Ovary (tissue), 9 donors: ENCODE results near the gene ACER3. TPM values are rescaled to one million over a fixed set of nuclear protein-coding genes. Genes with fewer than 3 reads are reported as not detected.
"Not testable (repeated sequence)": the region's sequence is repeated elsewhere in the genome, so short reads cannot be mapped to it uniquely, and the experiment has no call there.

ENCODE experiments used
- DNase-seq, 5 donors: peaks; one replicate each; pipeline ENCODE4 v3.0.0-alpha.2; 2019 to 2020
- H3K27ac ChIP-seq, 2 donors: fragments of 200-600 bp; one replicate each; pipeline versions ENCODE4 v1.5.1 to v1.8.0; 2019 to 2022
- H3K27me3 ChIP-seq: fragments of 200-600 bp; one replicate; pipeline ENCODE4 v1.8.0; 2022
- H3K36me3 ChIP-seq: fragments of 200-600 bp; sonication (generic); one replicate; pipeline ENCODE4 v1.5.1; 2019
- H3K4me1 ChIP-seq: one replicate; pipeline ENCODE4 v1.8.1; 2013; ENCODE audit warnings: mild to moderate bottlenecking, moderate library complexity; ENCODE audit not compliant: insufficient read depth
- H3K4me3 ChIP-seq: fragments of 200-600 bp; sonication (generic); one replicate; pipeline ENCODE4 v1.5.1; 2017
- H3K9me3 ChIP-seq, 2 donors: fragments of 200-600 bp in 1 of 2; sonication (generic) in 1 of 2; one replicate each; pipeline versions ENCODE4 v1.5.1 to v1.8.1; 2013 to 2019; ENCODE audit warnings: mild to moderate bottlenecking in 1 of 2, moderate library complexity in 1 of 2
- CTCF ChIP-seq, 3 donors: fragments of 450-650 bp in 2 of 3; fragments of 200-600 bp in 1 of 3; IDR thresholded peaks; one replicate each; pipeline versions ENCODE4 v1.5.1 to v1.8.0; 2016 to 2022; ENCODE audit warnings: antibody characterized with exemption in 3 of 3, mild to moderate bottlenecking in 1 of 3
- EP300 ChIP-seq: sonication (generic); formaldehyde crosslinking; IDR thresholded peaks from one replicate; pipeline ENCODE4 v1.6.1; 2017; ENCODE audit warnings: antibody characterized with exemption
- POLR2A ChIP-seq: fragments of 450-650 bp; IDR thresholded peaks from one replicate; pipeline ENCODE4 v1.6.1; 2017; ENCODE audit warnings: antibody characterized with exemption, mild to moderate bottlenecking, moderate library complexity
- WGBS, 3 donors: extraction: QIAGEN DNeasy Blood & Tissue Kit in 1 of 3; methylation state at CpG; one replicate each; pipeline versions ENCODE4 v1.1.5 to v1.1.7; 2013 to 2017; 5-methylcytosine and 5-hydroxymethylcytosine counted together
- intact Hi-C, 4 donors: fragments of 100-400 bp; cut with DNase I; formaldehyde crosslinking; loops; one replicate each; pipeline versions ENCODE4 v1.11.0 to v1.15.1; 2022 to 2023
- polyA plus RNA-seq, 2 donors: library from polyadenylated mRNA; stranded (reverse); fragments of 200-250 nt in 1 of 2; fragments of 350-450 nt in 1 of 2; fragmentation: Illumina TruSeq in 1 of 2; extraction: RNeasy Lipid Tissue Mini Kit (QIAGEN cat#74804) in 1 of 2; gene quantifications; one replicate each; pipeline ENCODE4 v1.2.3, GENCODE V29; 2013 to 2014
- total RNA-seq, 7 donors: library from RNA; depleted of rRNA in 2 of 7; stranded (reverse); fragments of >200 nt in 2 of 7; fragmentation: NEBNext Ultra II Directional in 3 of 7; extraction: Animal tissue kit (Norgen Biotek cat#: 25700) in 3 of 7; gene quantifications; one replicate each; pipeline versions ENCODE4 v1.1.0 to v1.2.4, GENCODE V29; 2016 to 2023
- donor health status: DM: no; HTN: no; CAD: no; lungs with moderate emphysema.
- donor health status: DM: no; HTN: no; CAD: no.
- donor health status: Bipolar disorder and iron deficiency.
- donor health status: DM: yes; HTN: yes; CAD: no.
- donor health status: DM: no; HTN: no; CAD: no.
- donor health status: DM: yes; HTN: yes; CAD: no.

The ACER3 gene
- total and polyA plus RNA-seq, 9 donors = 2.4 to 20.7 (median 8.4) TPM

GRCh38 chr11:76892306-76892705 lies 31.6 kb downstream of the ACER3 start:
- no peaks in the 10 kb centered on the region for H3K4me1 ChIP-seq
- WGBS, 3 donors = 63 to 75% (median 73%) methylated on average over 1 of the region's 1 CpG
- H3K9me3 ChIP-seq = no peaks in the 10 kb centered on the region

GRCh38 chr11:76897233-76897632 lies 36.5 kb downstream of the ACER3 start:
- H3K27ac ChIP-seq = no peak overlapping the region
- no peaks in the 10 kb centered on the region for H3K4me1 ChIP-seq
- no peaks in the 10 kb centered on the region for H3K36me3 ChIP-seq
- H3K4me3 ChIP-seq = no peak overlapping the region
- no peaks in the 10 kb centered on the region for H3K27me3 ChIP-seq
- intact Hi-C loops = no loop called here
- TF ChIP-seq CTCF (IDR thresholded peaks at IDR 0.05) (no peak), EP300 (no peak), POLR2A (no peak)
- WGBS, 3 donors = 89 to 96% (median 91%) methylated on average over 2 of the region's 2 CpGs
- no peaks in the 10 kb centered on the region for H3K9me3 ChIP-seq
- DNase-seq = no peak

More at GRCh38 chr11:76892306-76892705, 31.6 kb downstream of the ACER3 start:
- no peak overlapping the region for H3K27ac ChIP-seq
- TF ChIP-seq POLR2A (no peak), CTCF (IDR thresholded peaks at IDR 0.05) (no peak), EP300 (no peak)
- H3K27me3 ChIP-seq = no peaks in the 10 kb centered on the region
- DNase-seq = no peak
- H3K4me3 ChIP-seq = no peak overlapping the region
- no peaks in the 10 kb centered on the region for H3K36me3 ChIP-seq
- intact Hi-C loops = no loop called here

- Histone ChIP-seq H3K27ac (no peak overlapping the region), H3K36me3 (no peaks in the 10 kb centered on the region), H3K9me3 (no peaks in the 10 kb centered on the region), H3K27me3 (no peaks in the 10 kb centered on the region), H3K4me1 (no peaks in the 10 kb centered on the region), H3K4me3 (no peak overlapping the region)
- intact Hi-C loops = no loop called here
- TF ChIP-seq CTCF (IDR thresholded peaks at IDR 0.05) = no peak
- no peak for TF ChIP-seq EP300
- no peak for TF ChIP-seq POLR2A
- no peak for DNase-seq
- WGBS, 3 donors = 90 to 96% (median 94%) methylated on average over 3 of the region's 3 CpGs
These were observed 40.4 kb downstream of the ACER3 start for GRCh38 chr11:76901144-76901543.

GRCh38 chr11:76901622-76902021 lies 40.9 kb downstream of the ACER3 start:
- 92 to 96% (median 94%) methylated on average over 6 of the region's 6 CpGs for WGBS, 3 donors
- DNase-seq, intact Hi-C loops, H3K4me1 ChIP-seq, H3K27ac ChIP-seq, H3K4me3 ChIP-seq, H3K36me3 ChIP-seq, H3K27me3 ChIP-seq, H3K9me3 ChIP-seq: not testable (repeated sequence)

- DNase-seq = no peak
- Histone ChIP-seq H3K27ac (no peak overlapping the region), H3K27me3 (no peaks in the 10 kb centered on the region), H3K4me3 (no peak overlapping the region), H3K36me3 (no peaks in the 10 kb centered on the region), H3K4me1 (no peaks in the 10 kb centered on the region), H3K9me3 (no peaks in the 10 kb centered on the region)
- intact Hi-C loops = no loop called here
- TF ChIP-seq CTCF (IDR thresholded peaks at IDR 0.05) (no peak), POLR2A (no peak), EP300 (no peak)
- 95 to 97% (median 96%) methylated on average over 5 of the region's 5 CpGs for WGBS, 3 donors
These were observed 41.6 kb downstream of the ACER3 start for GRCh38 chr11:76902121-76903014.
